AG09319 (cell line): Measurements from ENCODE around the gene LYPLA2.

Source experiments
- DNase-seq: peaks from one replicate; pipeline ENCODE4 v3.0.0-alpha.2; 2010; ENCODE audit warnings: low read depth; ENCODE audit errors: extremely low read depth
- CTCF ChIP-seq: IDR thresholded peaks from 2 replicates; pipeline ENCODE4 v1.5.1; 2011; ENCODE audit warnings: low read depth, mild to moderate bottlenecking, inconsistent platforms, low read length, moderate library complexity

LYPLA2 gene

GRCh38 chr1:23790696-23791515 lies at the start of gene LYPLA2:
Gene LYPLA2, plus strand, starts transcription at chr1:23791145. Its CDS starts 1,538 bp downstream, at chr1:23792683.
- DNase-seq = peak; percentile 68
- TF ChIP-seq CTCF = no peak

DNA sequence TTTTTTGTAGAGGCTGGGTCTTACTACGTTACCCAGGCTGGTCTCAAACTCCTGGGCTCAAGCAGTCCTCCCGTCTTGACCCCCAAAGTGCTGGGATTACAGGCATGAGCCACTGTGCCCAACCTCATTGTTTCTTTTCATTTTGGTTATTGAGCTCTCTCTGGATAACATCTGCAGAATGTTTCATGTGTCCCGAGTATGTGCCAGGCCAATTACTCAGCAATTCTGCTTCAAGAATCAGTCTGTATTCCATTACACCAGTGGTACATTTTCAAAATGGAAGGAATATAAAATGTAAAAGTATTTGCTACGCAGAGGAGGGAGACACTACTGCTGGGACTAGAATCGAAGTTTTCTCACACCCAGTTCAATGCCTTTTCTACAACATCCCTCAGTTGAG lies 49.3 kb upstream of the LYPLA2 start:
- no peak for DNase-seq
- no peak for TF ChIP-seq CTCF

DNA sequence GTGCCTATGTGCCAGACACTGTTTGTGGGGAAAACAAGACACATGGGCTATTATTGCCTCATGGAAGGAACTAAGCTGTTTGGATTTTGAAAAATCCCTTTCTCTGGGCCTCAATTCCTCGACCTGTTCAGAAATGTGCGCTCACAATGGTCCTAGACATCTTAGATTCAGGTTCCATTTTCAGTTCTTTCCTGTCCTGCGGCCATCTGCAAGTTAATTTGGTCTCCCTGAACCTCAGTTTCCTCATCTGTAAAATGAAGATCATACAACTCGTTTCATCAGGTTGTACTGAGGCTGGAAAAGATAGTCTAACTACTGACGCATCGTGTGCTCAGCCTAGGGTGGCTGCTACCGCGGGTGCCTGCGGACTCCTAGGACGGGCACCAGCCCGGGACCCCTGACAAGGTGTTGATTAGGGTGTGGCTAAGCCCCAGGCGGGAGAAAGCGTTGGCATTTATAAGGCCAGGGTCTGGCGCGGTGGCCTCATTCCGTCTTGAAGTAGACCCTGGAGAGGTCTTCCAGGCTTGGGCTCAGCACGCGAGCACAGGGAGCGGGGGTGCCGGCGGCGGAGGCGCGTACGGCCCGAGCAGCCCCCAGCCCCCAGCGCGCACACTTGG lies 48.2 kb upstream of the LYPLA2 start:
- DNase-seq = no peak
- TF ChIP-seq CTCF = no peak

DNA sequence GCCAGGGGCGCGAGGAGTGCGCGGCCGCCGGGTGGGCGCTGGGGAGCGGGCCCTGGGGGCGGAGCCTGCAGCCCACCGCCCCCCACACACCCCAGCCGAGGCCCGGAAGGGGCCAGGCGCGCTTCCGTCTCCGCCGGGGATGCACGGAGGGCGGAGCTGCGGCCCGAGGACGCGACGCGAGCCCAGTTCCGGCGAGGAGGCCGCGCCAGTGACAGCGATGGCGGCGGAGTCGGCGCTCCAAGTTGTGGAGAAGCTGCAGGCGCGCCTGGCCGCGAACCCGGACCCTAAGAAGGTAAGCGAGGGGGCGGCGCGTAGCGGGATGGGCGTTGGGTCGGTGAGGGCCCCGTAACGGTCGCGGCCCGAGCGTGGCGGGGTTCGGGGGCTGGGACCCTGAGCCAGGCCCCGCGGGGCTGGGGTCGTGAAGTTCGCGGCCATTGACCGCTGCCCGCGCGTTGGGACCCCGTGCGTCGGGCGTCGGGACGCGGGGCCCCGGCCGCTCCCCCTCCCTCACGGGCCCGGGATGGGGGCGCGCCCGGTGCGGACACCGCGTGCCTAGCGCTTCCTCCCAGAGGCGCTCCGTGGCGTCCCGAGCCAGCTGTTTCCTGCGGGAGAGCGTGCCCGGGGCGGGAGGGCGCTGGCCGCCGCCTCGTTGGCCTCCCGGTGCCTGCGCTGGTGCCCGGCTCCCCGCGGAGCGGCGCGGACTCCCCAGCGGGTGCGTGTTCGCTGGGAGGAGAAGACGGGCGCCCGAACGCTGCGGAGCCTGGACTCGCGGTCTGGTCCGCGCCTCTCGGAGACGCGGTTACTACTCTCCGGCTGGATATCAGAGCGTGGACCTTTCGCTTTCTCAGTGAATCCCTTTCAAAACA lies 47.4 kb upstream of the LYPLA2 start, which contains the start of gene ELOA:
Gene ELOA (plus strand): TSS at position 185 of the 866 bp plus-strand sequence. CDS start 33 bp downstream, at position 218.
- no peak for TF ChIP-seq CTCF
- DNase-seq = no peak

DNA sequence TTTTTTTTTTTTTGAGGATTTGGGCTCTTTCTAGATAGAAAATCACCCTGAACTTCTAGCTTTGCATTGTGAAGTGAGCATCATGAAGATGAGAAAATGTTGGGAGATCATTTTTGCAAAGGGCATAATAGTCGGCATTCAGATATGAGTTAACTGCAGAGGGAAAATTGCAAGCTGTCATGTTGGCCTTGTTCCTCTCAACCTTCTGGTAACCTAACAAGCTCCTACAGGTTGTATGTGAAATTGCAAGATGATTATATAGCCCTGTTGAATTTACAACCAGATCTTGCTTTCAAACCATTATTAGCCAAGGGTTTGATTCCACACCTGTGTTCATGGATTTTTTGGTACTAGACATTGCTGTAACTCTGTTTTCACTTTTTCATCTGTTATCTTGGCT lies 45.4 kb upstream of the LYPLA2 start:
- DNase-seq = no peak
- TF ChIP-seq CTCF = peak; percentile 34

GRCh38 chr1:23748016-23748415 lies 42.9 kb upstream of the LYPLA2 start:
- no peak for DNase-seq
- no peak for TF ChIP-seq CTCF
